ENCODE measurements around the gene REXO1.

- TF ChIP-seq, protein P1, sequence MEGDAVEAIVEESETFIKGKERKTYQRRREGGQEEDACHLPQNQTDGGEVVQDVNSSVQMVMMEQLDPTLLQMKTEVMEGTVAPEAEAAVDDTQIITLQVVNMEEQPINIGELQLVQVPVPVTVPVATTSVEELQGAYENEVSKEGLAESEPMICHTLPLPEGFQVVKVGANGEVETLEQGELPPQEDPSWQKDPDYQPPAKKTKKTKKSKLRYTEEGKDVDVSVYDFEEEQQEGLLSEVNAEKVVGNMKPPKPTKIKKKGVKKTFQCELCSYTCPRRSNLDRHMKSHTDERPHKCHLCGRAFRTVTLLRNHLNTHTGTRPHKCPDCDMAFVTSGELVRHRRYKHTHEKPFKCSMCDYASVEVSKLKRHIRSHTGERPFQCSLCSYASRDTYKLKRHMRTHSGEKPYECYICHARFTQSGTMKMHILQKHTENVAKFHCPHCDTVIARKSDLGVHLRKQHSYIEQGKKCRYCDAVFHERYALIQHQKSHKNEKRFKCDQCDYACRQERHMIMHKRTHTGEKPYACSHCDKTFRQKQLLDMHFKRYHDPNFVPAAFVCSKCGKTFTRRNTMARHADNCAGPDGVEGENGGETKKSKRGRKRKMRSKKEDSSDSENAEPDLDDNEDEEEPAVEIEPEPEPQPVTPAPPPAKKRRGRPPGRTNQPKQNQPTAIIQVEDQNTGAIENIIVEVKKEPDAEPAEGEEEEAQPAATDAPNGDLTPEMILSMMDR (conservative IDR thresholded peaks at IDR 0.05; ENCODE audit: low read depth in 2 of 2) = no peak
- TF ChIP-seq, protein P2, sequence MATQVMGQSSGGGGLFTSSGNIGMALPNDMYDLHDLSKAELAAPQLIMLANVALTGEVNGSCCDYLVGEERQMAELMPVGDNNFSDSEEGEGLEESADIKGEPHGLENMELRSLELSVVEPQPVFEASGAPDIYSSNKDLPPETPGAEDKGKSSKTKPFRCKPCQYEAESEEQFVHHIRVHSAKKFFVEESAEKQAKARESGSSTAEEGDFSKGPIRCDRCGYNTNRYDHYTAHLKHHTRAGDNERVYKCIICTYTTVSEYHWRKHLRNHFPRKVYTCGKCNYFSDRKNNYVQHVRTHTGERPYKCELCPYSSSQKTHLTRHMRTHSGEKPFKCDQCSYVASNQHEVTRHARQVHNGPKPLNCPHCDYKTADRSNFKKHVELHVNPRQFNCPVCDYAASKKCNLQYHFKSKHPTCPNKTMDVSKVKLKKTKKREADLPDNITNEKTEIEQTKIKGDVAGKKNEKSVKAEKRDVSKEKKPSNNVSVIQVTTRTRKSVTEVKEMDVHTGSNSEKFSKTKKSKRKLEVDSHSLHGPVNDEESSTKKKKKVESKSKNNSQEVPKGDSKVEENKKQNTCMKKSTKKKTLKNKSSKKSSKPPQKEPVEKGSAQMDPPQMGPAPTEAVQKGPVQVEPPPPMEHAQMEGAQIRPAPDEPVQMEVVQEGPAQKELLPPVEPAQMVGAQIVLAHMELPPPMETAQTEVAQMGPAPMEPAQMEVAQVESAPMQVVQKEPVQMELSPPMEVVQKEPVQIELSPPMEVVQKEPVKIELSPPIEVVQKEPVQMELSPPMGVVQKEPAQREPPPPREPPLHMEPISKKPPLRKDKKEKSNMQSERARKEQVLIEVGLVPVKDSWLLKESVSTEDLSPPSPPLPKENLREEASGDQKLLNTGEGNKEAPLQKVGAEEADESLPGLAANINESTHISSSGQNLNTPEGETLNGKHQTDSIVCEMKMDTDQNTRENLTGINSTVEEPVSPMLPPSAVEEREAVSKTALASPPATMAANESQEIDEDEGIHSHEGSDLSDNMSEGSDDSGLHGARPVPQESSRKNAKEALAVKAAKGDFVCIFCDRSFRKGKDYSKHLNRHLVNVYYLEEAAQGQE (IDR thresholded peaks at IDR 0.05; ENCODE audit: unreplicated experiment) = no peak
Measured at GRCh38 chr19:1804858-1805257, 43.4 kb downstream of the REXO1 start.
